ENCODE measurements around the gene NPY4R. TPM values are rescaled to one million over a fixed set of nuclear protein-coding genes. Genes with fewer than 3 reads are reported as not detected.
"Not testable (repeated sequence)": the region's sequence is repeated elsewhere in the genome, so short reads cannot be mapped to it uniquely, and the experiment has no call there.

NPY4R gene
- total RNA-seq, 3 donors from 2014 or later (not counting 1 experiment from before 2014, with no cell fraction given) = not detected

DNA sequence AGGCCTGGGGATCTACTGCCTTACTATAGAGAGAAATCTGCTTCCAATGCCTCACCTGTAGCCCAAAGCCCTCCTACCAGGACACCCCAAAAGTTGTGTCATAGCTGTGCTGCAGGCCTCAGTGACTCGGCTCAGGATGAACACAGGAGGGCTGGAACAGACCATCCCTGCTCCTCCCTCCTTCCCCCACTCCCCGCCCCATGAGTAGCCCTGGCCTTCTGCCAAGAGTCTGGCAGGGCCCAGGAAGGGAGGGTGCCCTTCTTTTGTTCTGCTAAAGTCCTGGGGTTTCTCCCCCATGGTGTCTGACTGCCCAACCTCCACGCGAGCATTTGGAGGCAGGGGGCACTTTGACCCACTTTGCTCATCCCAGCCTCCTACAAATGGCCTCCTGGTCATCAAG lies 24.8 kb downstream of the NPY4R start:
- H3K36me3 Mint-ChIP-seq; H3K4me3 Mint-ChIP-seq; H3K4me3 ChIP-seq (ENCODE audit: low read length); H3K9me3 Mint-ChIP-seq; H3K9me3 ChIP-seq (ENCODE audit: control insufficient read depth, insufficient read depth, low read length); H3K27ac ChIP-seq (ENCODE audit: low read length); H3K4me1 Mint-ChIP-seq; DNase-seq; H3K27me3 ChIP-seq (ENCODE audit: control insufficient read depth, insufficient read depth, low read length); H3K27ac Mint-ChIP-seq; H3K27me3 Mint-ChIP-seq (ENCODE audit: low read depth in 2 of 2); ATAC-seq; H3K4me1 ChIP-seq (ENCODE audit: control insufficient read depth, insufficient read depth, low read length); H3K36me3 ChIP-seq (ENCODE audit: control insufficient read depth, insufficient read depth, low read length); intact Hi-C loops (cut with micrococcal nuclease): not testable (repeated sequence)
- no CpG with 5 or more reads among the region's 4 CpGs for WGBS (ENCODE audit: insufficient coverage)

- H3K27ac Mint-ChIP-seq; H3K9me3 Mint-ChIP-seq; H3K36me3 Mint-ChIP-seq; intact Hi-C loops (cut with micrococcal nuclease); H3K4me3 ChIP-seq (ENCODE audit: low read length); ATAC-seq; H3K27me3 ChIP-seq (ENCODE audit: control insufficient read depth, insufficient read depth, low read length); H3K27me3 Mint-ChIP-seq (ENCODE audit: low read depth in 2 of 2); DNase-seq; H3K36me3 ChIP-seq (ENCODE audit: control insufficient read depth, insufficient read depth, low read length); H3K4me1 Mint-ChIP-seq; H3K4me3 Mint-ChIP-seq; H3K9me3 ChIP-seq (ENCODE audit: control insufficient read depth, insufficient read depth, low read length); H3K4me1 ChIP-seq (ENCODE audit: control insufficient read depth, insufficient read depth, low read length); H3K27ac ChIP-seq (ENCODE audit: low read length): not testable (repeated sequence)
- no CpG with 5 or more reads among the region's 2 CpGs for WGBS (ENCODE audit: insufficient coverage)
Measured at GRCh38 chr10:46423550-46423949, 42.2 kb downstream of the NPY4R start.

DNA sequence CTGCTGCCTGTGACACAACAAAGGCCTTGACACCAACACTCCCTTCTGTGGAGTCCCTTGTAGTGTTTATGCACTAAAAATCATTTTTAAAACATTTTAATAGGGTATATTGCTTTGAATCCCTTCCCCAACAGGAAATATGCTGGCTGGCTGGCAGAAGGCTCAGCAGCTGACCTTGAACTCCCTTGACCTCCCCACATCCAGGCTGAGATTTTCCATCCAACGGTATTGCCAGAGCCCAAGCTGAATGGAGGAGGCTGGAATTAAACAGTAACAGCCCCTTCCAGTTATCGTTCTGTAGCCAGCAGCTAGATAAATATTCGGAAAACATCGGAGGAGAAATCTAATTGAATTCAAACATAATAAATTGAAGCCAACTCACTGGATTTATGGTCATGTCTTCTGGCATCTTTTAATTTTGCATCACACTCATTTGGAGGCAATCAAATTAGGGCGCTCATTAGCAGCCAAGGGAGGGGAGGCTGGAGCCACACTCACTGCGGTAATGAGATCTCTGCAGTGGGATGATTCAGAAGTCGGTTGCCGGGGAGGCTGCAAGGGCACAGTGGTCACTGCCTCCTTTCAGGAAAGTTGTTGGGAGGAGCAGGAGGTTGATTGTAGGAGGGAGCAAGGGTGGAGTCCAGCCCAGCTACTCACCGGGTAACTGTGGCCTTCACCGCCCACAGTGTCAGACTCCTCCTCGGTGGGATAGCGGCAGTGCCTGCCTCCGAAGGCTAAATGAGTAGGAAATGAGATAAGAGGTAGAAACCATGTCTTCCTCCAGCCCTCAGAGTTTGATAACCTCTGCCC lies 46.0 kb downstream of the NPY4R start:
- H3K9me3 Mint-ChIP-seq; H3K27ac ChIP-seq (ENCODE audit: low read length); H3K9me3 ChIP-seq (ENCODE audit: control insufficient read depth, insufficient read depth, low read length); H3K27me3 Mint-ChIP-seq (ENCODE audit: low read depth in 2 of 2); H3K4me3 ChIP-seq (ENCODE audit: low read length); H3K36me3 Mint-ChIP-seq; H3K36me3 ChIP-seq (ENCODE audit: control insufficient read depth, insufficient read depth, low read length); DNase-seq; ATAC-seq; H3K4me3 Mint-ChIP-seq; intact Hi-C loops (cut with micrococcal nuclease); H3K4me1 ChIP-seq (ENCODE audit: control insufficient read depth, insufficient read depth, low read length); H3K27me3 ChIP-seq (ENCODE audit: control insufficient read depth, insufficient read depth, low read length); H3K27ac Mint-ChIP-seq; H3K4me1 Mint-ChIP-seq: not testable (repeated sequence)
- no CpG with 5 or more reads among the region's 13 CpGs for WGBS (ENCODE audit: insufficient coverage)

DNA sequence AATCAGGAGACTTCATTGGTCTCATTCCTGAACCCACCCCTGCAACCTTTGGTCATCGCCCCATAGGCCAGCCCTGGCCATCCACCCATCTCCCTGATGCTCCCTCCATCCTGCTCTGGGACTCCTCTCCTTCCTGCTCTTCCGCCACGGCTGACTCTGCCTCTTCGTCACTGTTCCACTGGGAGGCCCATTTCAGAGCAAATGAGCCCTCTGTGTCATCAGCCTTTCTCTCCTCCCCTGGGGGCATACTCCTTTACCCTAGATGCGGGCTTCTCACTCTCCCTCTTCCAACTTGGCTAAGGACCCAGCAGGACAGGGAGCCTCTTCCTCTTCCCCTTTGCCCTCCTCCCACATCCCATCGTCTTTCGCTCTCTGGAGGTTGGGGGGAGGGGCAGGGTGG lies 47.5 kb downstream of the NPY4R start:
- ATAC-seq; H3K36me3 Mint-ChIP-seq; H3K4me3 ChIP-seq (ENCODE audit: low read length); intact Hi-C loops (cut with micrococcal nuclease); H3K9me3 ChIP-seq (ENCODE audit: control insufficient read depth, insufficient read depth, low read length); H3K9me3 Mint-ChIP-seq; H3K36me3 ChIP-seq (ENCODE audit: control insufficient read depth, insufficient read depth, low read length); H3K27me3 Mint-ChIP-seq (ENCODE audit: low read depth in 2 of 2); H3K27ac Mint-ChIP-seq; H3K27me3 ChIP-seq (ENCODE audit: control insufficient read depth, insufficient read depth, low read length); H3K27ac ChIP-seq (ENCODE audit: low read length); H3K4me1 ChIP-seq (ENCODE audit: control insufficient read depth, insufficient read depth, low read length); H3K4me3 Mint-ChIP-seq; DNase-seq; H3K4me1 Mint-ChIP-seq: not testable (repeated sequence)
- no CpG with 5 or more reads among the region's 7 CpGs for WGBS (ENCODE audit: insufficient coverage)

DNA sequence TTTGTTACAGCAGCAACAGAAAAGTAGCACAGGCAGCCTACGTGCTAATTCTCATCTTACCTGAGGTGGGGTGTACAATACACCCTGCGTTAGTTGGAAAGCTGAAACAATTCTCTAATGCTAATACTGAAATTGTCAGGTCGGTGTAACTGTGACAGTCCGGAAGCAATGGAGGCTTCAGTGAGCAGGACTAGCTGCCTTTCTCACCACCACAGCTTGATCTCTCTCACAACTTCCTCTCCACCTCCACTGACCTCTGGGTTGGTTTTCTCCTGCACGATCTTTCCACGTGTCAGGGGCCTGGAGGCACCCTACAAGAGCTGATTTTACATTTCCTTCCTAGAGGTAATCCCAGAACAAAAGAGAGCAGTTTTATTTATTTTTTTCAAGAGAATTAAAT lies 50.5 kb downstream of the NPY4R start:
- H3K4me3 Mint-ChIP-seq; H3K36me3 Mint-ChIP-seq; H3K36me3 ChIP-seq (ENCODE audit: control insufficient read depth, insufficient read depth, low read length); H3K27ac Mint-ChIP-seq; H3K4me1 Mint-ChIP-seq; H3K9me3 ChIP-seq (ENCODE audit: control insufficient read depth, insufficient read depth, low read length); H3K4me1 ChIP-seq (ENCODE audit: control insufficient read depth, insufficient read depth, low read length); DNase-seq; intact Hi-C loops (cut with micrococcal nuclease); H3K27ac ChIP-seq (ENCODE audit: low read length); ATAC-seq; H3K27me3 ChIP-seq (ENCODE audit: control insufficient read depth, insufficient read depth, low read length); H3K27me3 Mint-ChIP-seq (ENCODE audit: low read depth in 2 of 2); H3K9me3 Mint-ChIP-seq; H3K4me3 ChIP-seq (ENCODE audit: low read length): not testable (repeated sequence)
- 78% methylated on average over 4 of the region's 6 CpGs for WGBS (ENCODE audit: insufficient coverage)

DNA sequence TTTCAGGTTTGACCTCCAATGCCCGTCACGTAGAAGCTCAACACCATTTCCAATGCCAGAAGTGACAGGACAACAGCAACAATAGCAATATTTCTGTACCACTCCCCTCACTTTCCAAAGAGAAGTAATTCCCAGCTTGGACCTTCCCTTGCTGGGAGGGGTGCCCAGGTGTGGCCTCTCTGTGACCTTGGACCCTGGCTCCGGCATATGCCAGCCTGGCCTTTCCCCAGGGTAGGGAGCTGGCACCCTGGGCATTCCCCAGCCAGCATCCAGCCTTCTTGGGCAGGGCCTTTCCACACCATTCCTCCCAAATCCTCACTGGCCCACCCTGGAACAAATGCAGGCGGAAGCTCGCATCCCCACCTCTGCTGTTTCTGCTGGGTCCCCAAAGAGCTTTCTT lies 53.1 kb downstream of the NPY4R start:
- H3K4me1 ChIP-seq (ENCODE audit: control insufficient read depth, insufficient read depth, low read length); H3K36me3 Mint-ChIP-seq: not testable (repeated sequence)
- WGBS (ENCODE audit: insufficient coverage) = no CpG with 5 or more reads among the region's 5 CpGs

GRCh38 chr10:46411123-46411522 lies 54.6 kb downstream of the NPY4R start:
- intact Hi-C loops (cut with micrococcal nuclease); DNase-seq; H3K27ac Mint-ChIP-seq; H3K9me3 ChIP-seq (ENCODE audit: control insufficient read depth, insufficient read depth, low read length); H3K4me1 ChIP-seq (ENCODE audit: control insufficient read depth, insufficient read depth, low read length); H3K9me3 Mint-ChIP-seq; ATAC-seq; H3K4me3 ChIP-seq (ENCODE audit: low read length); H3K36me3 Mint-ChIP-seq; H3K27ac ChIP-seq (ENCODE audit: low read length); H3K4me1 Mint-ChIP-seq; H3K27me3 ChIP-seq (ENCODE audit: control insufficient read depth, insufficient read depth, low read length); H3K27me3 Mint-ChIP-seq (ENCODE audit: low read depth in 2 of 2); H3K36me3 ChIP-seq (ENCODE audit: control insufficient read depth, insufficient read depth, low read length); H3K4me3 Mint-ChIP-seq: not testable (repeated sequence)

More for the DNA sequence above, 53.1 kb downstream of the NPY4R start:
- ATAC-seq; H3K4me1 Mint-ChIP-seq; H3K27me3 Mint-ChIP-seq (ENCODE audit: low read depth in 2 of 2); intact Hi-C loops (cut with micrococcal nuclease); H3K27me3 ChIP-seq (ENCODE audit: control insufficient read depth, insufficient read depth, low read length); DNase-seq; H3K9me3 ChIP-seq (ENCODE audit: control insufficient read depth, insufficient read depth, low read length); H3K4me3 ChIP-seq (ENCODE audit: low read length); H3K4me3 Mint-ChIP-seq; H3K27ac ChIP-seq (ENCODE audit: low read length); H3K27ac Mint-ChIP-seq; H3K36me3 ChIP-seq (ENCODE audit: control insufficient read depth, insufficient read depth, low read length); H3K9me3 Mint-ChIP-seq: not testable (repeated sequence)
